Measurements from ENCODE around the gene PDCD2. TPM values are rescaled to one million over a fixed set of nuclear protein-coding genes. Genes with fewer than 3 reads are reported as not detected.
"Not testable (repeated sequence)": the region's sequence is repeated elsewhere in the genome, so short reads cannot be mapped to it uniquely, and the experiment has no call there.

Gene PDCD2
- total RNA-seq, 1 experiment from 2014 or later: 43.1 TPM

GRCh38 chr6:170529839-170530469 is 54.5 kb downstream of the PDCD2 start:
- intact Hi-C loops (cut with micrococcal nuclease; ENCODE audit: unreplicated experiment): loop anchor here (1.0 to 5.0 kb wide), 3 partner anchors 740 to 1633 kb away; no protein-coding TSS in a partner anchor
- Histone ChIP-seq H3K4me3 (no peak overlapping the region), H3K27me3 (ENCODE audit: insufficient read depth, low read depth) (no peaks in the 10 kb centered on the region), H3K9me3 (ENCODE audit: insufficient read depth, low read depth) (no peaks in the 10 kb centered on the region), H4K20me1 (ENCODE audit: insufficient read depth) (peaks cover 9% of the 10 kb centered on the region), H3K4me2 (no peak overlapping the region), H3K27ac (no peak overlapping the region), H3K79me2 (ENCODE audit: low read depth) (no peaks in the 10 kb centered on the region), H3F3A (ENCODE audit: insufficient read depth, low read depth) (peaks cover 27% of the 10 kb centered on the region; the same call in 1 of the 2 replicates), H3K4me1 (replicated peaks; ENCODE audit: insufficient read depth) (no peaks in the 10 kb centered on the region), H2AFZ (no peak overlapping the region), H3K36me3 (ENCODE audit: low read depth) (peaks cover 2% of the 10 kb centered on the region; the same call in 1 of the 2 replicates), H3K9me2 (ENCODE audit: insufficient read depth) (no peaks in the 10 kb centered on the region)
- ChIA-PET POLR2A (ENCODE audit: unreplicated experiment) (interaction anchor here (0.5 kb wide), 1 partner anchor 813 kb away, joined by 7 read pairs; no protein-coding TSS in a partner anchor), CTCF (interaction anchor here (0.6 to 0.8 kb wide), 2 partner anchors 740 to 757 kb away, joined by 3 to 6 read pairs; no protein-coding TSS in a partner anchor)
- BruUV-seq (replicated peaks): no TSS peak
- peak; percentile 45 to 49 for DNase-seq
- no peak for TF ChIP-seq EZH2 (IDR thresholded peaks at IDR 0.05; ENCODE audit: low read depth)
- TF ChIP-seq CTCF (conservative IDR thresholded peaks at IDR 0.05): peak; percentile 86

GRCh38 chr6:170527995-170528394 is 56.4 kb downstream of the PDCD2 start:
- POLR2A ChIA-PET (ENCODE audit: unreplicated experiment); H2AFZ ChIP-seq; H3K4me2 ChIP-seq; H3K36me3 ChIP-seq (ENCODE audit: low read depth); CTCF ChIA-PET; DNase-seq; H3K79me2 ChIP-seq (ENCODE audit: low read depth); H3K4me3 ChIP-seq; H3K9me2 ChIP-seq (ENCODE audit: insufficient read depth); H3K4me1 ChIP-seq (replicated peaks; ENCODE audit: insufficient read depth); H4K20me1 ChIP-seq (ENCODE audit: insufficient read depth); H3K27me3 ChIP-seq (ENCODE audit: insufficient read depth, low read depth); H3K27ac ChIP-seq; BruUV-seq (replicated peaks); intact Hi-C loops (cut with micrococcal nuclease; ENCODE audit: unreplicated experiment); H3K9me3 ChIP-seq (ENCODE audit: insufficient read depth, low read depth): not testable (repeated sequence)
- peaks cover 11% of the 10 kb centered on the region; the same call in 1 of the 2 replicates for H3F3A ChIP-seq (ENCODE audit: insufficient read depth, low read depth)

- no TSS peak for BruUV-seq (replicated peaks)
- POLR2A ChIA-PET (ENCODE audit: unreplicated experiment): no interaction called here
Observed at GRCh38 chr6:170525795-170526194, 58.6 kb downstream of the PDCD2 start.

More at GRCh38 chr6:170525795-170526194, 58.6 kb downstream of the PDCD2 start:
- Histone ChIP-seq H3K9me3 (ENCODE audit: insufficient read depth, low read depth) (no peaks in the 10 kb centered on the region), H3K9me2 (ENCODE audit: insufficient read depth) (no peaks in the 10 kb centered on the region), H4K20me1 (ENCODE audit: insufficient read depth) (no peaks in the 10 kb centered on the region), H3K4me1 (replicated peaks; ENCODE audit: insufficient read depth) (no peaks in the 10 kb centered on the region), H3K27ac (no peak overlapping the region), H2AFZ (no peak overlapping the region), H3K4me3 (no peak overlapping the region), H3F3A (ENCODE audit: insufficient read depth, low read depth) (peaks cover 5% of the 10 kb centered on the region; the same call in 1 of the 2 replicates), H3K36me3 (ENCODE audit: low read depth) (no peaks in the 10 kb centered on the region), H3K4me2 (no peak overlapping the region), H3K27me3 (ENCODE audit: insufficient read depth, low read depth) (peaks cover 19% of the 10 kb centered on the region), H3K79me2 (ENCODE audit: low read depth) (no peaks in the 10 kb centered on the region)
- TF ChIP-seq EZH2 (IDR thresholded peaks at IDR 0.05; ENCODE audit: low read depth) (no peak), CTCF (conservative IDR thresholded peaks at IDR 0.05) (no peak)
- no peak for DNase-seq
- intact Hi-C loops (cut with micrococcal nuclease; ENCODE audit: unreplicated experiment): no loop called here
- CTCF ChIA-PET: no interaction called here

Other genes starting within 250 kb of the PDCD2 start
- gene PSMB1, start 31.3 kb downstream of the PDCD2 start, total RNA-seq (2021): 140 and 169 TPM in 2 replicates
- gene TBP, start 30.3 kb downstream of the PDCD2 start, total RNA-seq (2021): 10.6 and 11.2 TPM in 2 replicates

All from PC-9 (cell line).